NCI-H345 treated with DMSO at 0.1 percent for 48 hours (cell line): ENCODE results near the gene BLTP3B.
"Not testable (repeated sequence)": the region's sequence is repeated elsewhere in the genome, so short reads cannot be mapped to it uniquely, and the experiment has no call there.

ENCODE experiments used
- DNase-seq: peaks from one replicate; lab custom pipeline; 2025; ENCODE audit not compliant: unreplicated experiment; lab: John Stamatoyannopoulos, UW

BLTP3B gene, protein sequence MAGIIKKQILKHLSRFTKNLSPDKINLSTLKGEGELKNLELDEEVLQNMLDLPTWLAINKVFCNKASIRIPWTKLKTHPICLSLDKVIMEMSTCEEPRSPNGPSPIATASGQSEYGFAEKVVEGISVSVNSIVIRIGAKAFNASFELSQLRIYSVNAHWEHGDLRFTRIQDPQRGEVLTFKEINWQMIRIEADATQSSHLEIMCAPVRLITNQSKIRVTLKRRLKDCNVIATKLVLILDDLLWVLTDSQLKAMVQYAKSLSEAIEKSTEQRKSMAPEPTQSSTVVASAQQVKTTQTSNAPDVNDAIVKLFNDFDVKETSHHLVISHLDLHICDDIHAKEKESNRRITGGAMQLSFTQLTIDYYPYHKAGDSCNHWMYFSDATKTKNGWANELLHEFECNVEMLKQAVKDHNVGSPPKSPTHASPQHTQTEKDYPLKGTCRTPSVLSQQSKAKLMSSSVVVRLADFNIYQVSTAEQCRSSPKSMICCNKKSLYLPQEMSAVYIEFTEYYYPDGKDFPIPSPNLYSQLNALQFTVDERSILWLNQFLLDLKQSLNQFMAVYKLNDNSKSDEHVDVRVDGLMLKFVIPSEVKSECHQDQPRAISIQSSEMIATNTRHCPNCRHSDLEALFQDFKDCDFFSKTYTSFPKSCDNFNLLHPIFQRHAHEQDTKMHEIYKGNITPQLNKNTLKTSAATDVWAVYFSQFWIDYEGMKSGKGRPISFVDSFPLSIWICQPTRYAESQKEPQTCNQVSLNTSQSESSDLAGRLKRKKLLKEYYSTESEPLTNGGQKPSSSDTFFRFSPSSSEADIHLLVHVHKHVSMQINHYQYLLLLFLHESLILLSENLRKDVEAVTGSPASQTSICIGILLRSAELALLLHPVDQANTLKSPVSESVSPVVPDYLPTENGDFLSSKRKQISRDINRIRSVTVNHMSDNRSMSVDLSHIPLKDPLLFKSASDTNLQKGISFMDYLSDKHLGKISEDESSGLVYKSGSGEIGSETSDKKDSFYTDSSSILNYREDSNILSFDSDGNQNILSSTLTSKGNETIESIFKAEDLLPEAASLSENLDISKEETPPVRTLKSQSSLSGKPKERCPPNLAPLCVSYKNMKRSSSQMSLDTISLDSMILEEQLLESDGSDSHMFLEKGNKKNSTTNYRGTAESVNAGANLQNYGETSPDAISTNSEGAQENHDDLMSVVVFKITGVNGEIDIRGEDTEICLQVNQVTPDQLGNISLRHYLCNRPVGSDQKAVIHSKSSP (N-terminal part only)

GRCh38 chr12:100142851-100143559 lies at the start of gene BLTP3B:
BLTP3B (minus strand) TSS chr12:100142874; CDS start chr12:100142635, 239 bp downstream.
- peak; percentile 64 for DNase-seq

- no peak for DNase-seq
Observed at GRCh38 chr12:100189636-100190394, 47.1 kb upstream of the BLTP3B start.

GRCh38 chr12:100188888-100189635 lies 46.4 kb upstream of the BLTP3B start:
- not testable (repeated sequence) for DNase-seq

- no peak for DNase-seq
Observed at GRCh38 chr12:100187857-100188519, 45.3 kb upstream of the BLTP3B start.

- DNase-seq: no peak
Observed at GRCh38 chr12:100187068-100187467, 44.4 kb upstream of the BLTP3B start.

GRCh38 chr12:100186071-100186470 lies 43.4 kb upstream of the BLTP3B start:
- DNase-seq: no peak

DNA sequence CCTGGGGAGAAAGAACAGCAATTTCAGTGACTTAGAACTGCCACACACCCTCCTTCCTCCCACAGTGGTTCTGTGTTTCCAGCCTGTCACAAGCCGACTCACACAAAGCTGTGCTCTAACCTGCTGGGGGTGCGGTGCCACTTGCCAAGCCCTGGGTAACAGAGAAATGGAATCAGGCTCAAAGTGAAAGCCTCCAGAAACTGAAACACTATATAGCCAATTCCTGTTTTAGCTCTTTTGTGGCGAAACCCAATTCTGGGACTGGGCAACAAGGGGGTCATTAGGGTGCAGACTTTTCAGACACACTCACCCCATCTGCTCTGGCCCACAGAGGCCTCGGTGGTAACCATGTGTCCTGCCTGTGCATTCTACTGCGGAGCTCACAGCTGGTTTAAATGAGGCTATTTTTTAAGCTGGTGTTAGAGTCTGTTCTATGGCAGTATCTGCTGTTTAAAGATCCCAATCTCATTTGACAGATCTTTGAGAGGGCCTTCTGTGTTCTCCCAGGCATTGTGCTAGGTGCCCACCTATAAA lies 42.8 kb upstream of the BLTP3B start:
- no peak for DNase-seq

DNA sequence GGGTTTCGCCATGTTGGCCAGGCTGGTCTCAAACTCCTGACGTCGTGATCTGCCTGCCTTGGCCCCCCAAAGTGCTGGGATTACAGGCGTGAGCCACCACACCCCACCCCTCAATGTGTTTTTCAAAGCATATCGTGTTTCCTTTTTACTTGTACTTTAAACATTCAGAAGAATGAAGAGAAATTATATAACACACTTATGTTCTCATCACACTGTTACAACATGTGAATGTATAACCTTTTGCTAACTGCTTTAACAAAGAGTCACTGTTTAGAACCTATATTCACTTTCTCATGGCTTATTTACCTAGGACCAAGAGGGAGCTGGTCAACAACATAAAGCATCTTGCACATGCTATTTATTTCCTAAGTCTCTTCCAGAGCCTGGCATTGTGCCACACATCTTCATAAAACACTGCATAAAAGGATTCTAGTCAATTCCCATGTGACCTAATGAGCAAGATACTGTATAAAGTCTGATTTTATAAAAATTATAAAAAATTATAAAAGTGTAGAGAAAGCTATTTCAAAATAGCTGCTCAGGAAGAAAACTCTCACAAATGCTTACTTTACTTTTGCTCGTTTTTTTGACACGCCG lies 42.0 kb upstream of the BLTP3B start:
- DNase-seq: peak; percentile 17

DNA sequence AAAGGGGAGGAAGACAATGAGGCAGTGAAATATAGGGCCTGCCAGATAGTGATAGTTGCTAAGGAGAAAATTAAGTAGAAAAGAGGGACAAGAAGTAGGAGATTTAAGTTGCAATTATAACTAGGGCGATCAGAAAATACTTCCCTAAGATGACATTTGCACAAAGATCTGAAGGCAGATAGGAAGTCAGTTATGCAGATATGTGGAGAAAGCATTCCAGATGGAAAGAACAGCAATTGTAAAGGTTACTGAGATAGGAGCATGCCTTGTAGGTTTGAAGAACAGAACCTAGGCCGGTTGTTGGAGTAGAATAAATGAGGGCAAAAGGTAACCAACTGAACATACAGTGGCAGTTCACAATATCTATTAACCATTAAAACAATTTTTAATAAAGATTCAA lies 36.6 kb upstream of the BLTP3B start:
- no peak for DNase-seq

DNA sequence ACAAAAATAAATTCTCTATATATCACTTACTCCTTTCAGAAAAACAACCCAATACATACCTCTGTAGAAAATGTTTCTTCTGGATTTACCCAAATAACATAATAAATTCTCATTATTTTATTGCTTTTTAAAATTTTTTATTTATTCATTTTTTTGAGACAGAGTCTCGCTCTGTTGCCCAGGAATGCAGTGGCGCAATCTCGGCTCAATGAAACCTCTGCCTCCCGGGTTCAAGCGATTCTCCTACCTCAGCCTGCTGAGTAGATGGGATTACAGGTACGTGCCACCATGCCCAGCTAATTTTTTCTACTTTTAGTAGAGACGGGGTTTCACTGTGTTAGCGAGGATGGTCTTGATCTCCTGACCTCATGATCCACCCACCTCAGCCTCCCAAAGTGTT lies 33.8 kb upstream of the BLTP3B start:
- not testable (repeated sequence) for DNase-seq

DNA sequence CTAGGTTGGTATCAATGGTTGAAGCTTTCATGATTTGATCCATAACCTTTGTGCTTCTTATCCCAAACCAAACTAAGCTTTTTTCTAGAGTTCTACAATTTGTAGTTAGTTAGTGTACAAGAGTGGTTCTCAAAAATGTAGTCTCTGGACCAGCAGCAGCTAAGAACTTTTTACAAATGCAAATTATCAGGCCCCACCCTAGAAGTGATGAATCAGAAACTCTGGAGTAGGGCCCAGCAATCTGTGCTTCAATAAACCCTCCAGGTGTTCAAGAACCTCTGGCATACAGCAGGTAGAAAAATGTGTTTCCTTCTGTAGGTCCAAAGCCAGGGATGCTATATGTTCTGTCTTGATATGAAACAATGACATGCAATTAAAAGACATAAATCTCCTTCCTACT lies 31.8 kb upstream of the BLTP3B start:
- DNase-seq: no peak

DNA sequence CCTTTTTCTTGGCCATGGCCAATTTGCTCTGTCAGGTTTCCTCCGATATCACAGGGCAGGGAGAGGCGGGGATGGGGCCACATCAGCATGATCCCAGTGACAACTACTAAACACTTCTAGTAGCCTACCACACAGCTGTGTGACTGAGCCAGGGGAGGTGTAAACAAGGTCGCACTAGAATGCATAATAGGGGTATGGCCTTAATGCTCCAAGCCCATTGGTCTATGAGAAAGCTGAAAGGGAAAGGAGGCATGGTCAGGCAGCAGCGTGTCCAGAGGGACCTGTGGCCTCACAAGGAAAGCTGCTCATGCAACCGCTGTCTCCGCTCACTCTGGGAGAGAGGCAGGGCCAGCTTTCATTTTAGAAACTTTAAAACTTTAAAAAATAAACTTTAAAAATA lies 30.4 kb upstream of the BLTP3B start:
- no peak for DNase-seq

GRCh38 chr12:100171248-100171647 lies 28.6 kb upstream of the BLTP3B start:
- no peak for DNase-seq

GRCh38 chr12:100170313-100170858 lies 27.7 kb upstream of the BLTP3B start:
- no peak for DNase-seq

DNA sequence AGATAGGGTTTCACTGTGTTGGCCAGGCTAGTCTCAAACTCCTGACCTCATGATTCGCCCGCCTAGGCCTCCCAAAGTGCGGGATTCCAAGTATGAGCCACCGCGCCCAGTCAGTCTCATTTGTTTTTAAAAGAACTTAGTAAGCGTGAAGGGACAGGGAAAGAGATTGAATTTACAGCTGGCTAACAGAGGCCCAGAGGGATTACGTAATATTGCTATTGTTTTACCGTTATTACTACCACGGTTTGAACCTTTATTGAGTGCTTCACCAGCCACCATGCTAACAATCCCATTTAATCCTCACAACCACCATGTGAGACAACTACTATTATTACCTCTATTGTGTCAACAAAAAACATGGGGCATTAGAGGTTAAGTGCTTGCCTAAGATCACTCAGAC lies 26.7 kb upstream of the BLTP3B start:
- no peak for DNase-seq

GRCh38 chr12:100168562-100168961 lies 25.9 kb upstream of the BLTP3B start:
- DNase-seq: no peak

GRCh38 chr12:100166232-100166631 lies 23.6 kb upstream of the BLTP3B start:
- DNase-seq: no peak

DNA sequence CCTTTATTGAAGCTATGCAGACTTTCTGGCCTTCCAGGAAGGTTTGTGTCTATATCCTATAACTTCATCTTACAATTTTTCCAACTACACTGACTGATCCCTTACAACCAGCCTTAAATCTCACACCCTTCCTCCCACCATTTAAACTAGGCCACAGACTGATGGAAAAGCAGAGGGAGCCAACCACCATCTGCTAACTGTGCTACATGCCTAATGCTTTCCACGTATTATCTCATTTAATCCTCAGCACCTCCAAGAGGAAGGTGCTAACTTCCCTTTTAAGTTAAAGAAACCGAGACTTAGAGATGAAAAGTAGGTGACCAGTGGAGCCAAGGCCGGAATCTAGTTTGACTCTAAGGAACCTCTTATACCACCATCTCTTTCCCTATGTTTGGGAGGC lies 22.7 kb upstream of the BLTP3B start:
- DNase-seq: no peak
